HEK293T (cell line): ENCODE results near the gene CD300A.

Experiments
- CTCF ChIA-PET: fragments of 350-600 bp; formaldehyde crosslinking; extraction: SDS; loops from one replicate; lab custom pipeline; 2021; ENCODE audit warnings: antibody characterized with exemption, inconsistent platforms; lab: Yijun Ruan, JAX
- POLR2A ChIA-PET: fragments of 350-600 bp; formaldehyde crosslinking; extraction: SDS; loops from one replicate; lab custom pipeline; 2020; ENCODE audit warnings: antibody characterized with exemption, inconsistent platforms; lab: Yijun Ruan, JAX
- DNase-seq: peaks from one replicate; pipeline ENCODE4 v3.0.0; 2012; ENCODE audit warnings: mixed read lengths; ENCODE audit errors: extremely low spot score
- ARNT ChIP-seq: fragments of 450-650 bp; IDR thresholded peaks from 2 replicates; pipeline ENCODE4 v1.6.1; 2017; ENCODE audit warnings: mild to moderate bottlenecking
- BHLHE40 ChIP-seq: fragments of 450-650 bp; IDR thresholded peaks from 2 replicates; pipeline ENCODE4 v1.6.1; 2016; ENCODE audit warnings: mild to moderate bottlenecking, moderate library complexity, borderline replicate concordance
- CTBP1 ChIP-seq: fragments of 450-650 bp; IDR thresholded peaks from 2 replicates; pipeline ENCODE4 v1.6.1; 2016; ENCODE audit warnings: borderline replicate concordance
- ELF4 ChIP-seq: fragments of 450-650 bp; IDR thresholded peaks from 2 replicates; pipeline ENCODE4 v1.6.1; 2017; ENCODE audit warnings: antibody characterized with exemption
- FOXA1 ChIP-seq: fragments of 450-650 bp; IDR thresholded peaks from 2 replicates; pipeline ENCODE4 v1.6.1; 2016; ENCODE audit warnings: mild to moderate bottlenecking
- FOXK2 ChIP-seq: fragments of 450-650 bp; IDR thresholded peaks from 2 replicates; pipeline ENCODE4 v1.6.1; 2016; ENCODE audit warnings: mild to moderate bottlenecking
- FOXM1 ChIP-seq: fragments of 450-650 bp; IDR thresholded peaks from 2 replicates; pipeline ENCODE4 v1.6.1; 2017; ENCODE audit warnings: mild to moderate bottlenecking, borderline replicate concordance
- HDGF ChIP-seq: fragments of 450-650 bp; IDR thresholded peaks from 2 replicates; pipeline ENCODE4 v1.6.1; 2017; ENCODE audit warnings: antibody characterized with exemption, borderline replicate concordance
- L3MBTL2 ChIP-seq: fragments of 450-650 bp; conservative IDR thresholded peaks from 2 replicates; pipeline ENCODE4 v1.6.1; 2016; ENCODE audit warnings: mild to moderate bottlenecking
- LEF1 ChIP-seq: fragments of 450-650 bp; IDR thresholded peaks from 2 replicates; pipeline ENCODE4 v1.6.1; 2017; ENCODE audit warnings: mild to moderate bottlenecking, borderline replicate concordance
- NFRKB ChIP-seq: fragments of 450-650 bp; IDR thresholded peaks from 2 replicates; pipeline ENCODE4 v1.6.1; 2016; ENCODE audit warnings: mild to moderate bottlenecking, moderate library complexity
- SP1 ChIP-seq: fragments of 450-650 bp; IDR thresholded peaks from 2 replicates; pipeline ENCODE4 v1.6.1; 2017
- SUZ12 ChIP-seq: fragments of 450-650 bp; IDR thresholded peaks from 2 replicates; pipeline ENCODE4 v1.6.1; 2016; ENCODE audit warnings: mild to moderate bottlenecking
- TARDBP ChIP-seq: fragments of 450-650 bp; IDR thresholded peaks from 2 replicates; pipeline ENCODE4 v1.6.1; 2016
- ZNF384 ChIP-seq: fragments of 450-650 bp; IDR thresholded peaks from 2 replicates; pipeline ENCODE4 v1.6.1; 2016
- TF ChIP-seq, protein P1 (sequence below): fragments of 450-650 bp; IDR thresholded peaks from 2 replicates; pipeline ENCODE4 v1.6.1; 2016

The CD300A gene

GRCh38 chr17:74437702-74438101 is 28.7 kb upstream of the CD300A start:
- DNase-seq = peak; percentile 46
- ChIA-PET CTCF (interaction anchor here (0.7 to 1.7 kb wide), 5 partner anchors 16 to 76 kb away, joined by 3 to 5 read pairs (median 4); no protein-coding TSS in a partner anchor), POLR2A (no interaction called here)
- TF ChIP-seq ARNT (no peak), BHLHE40 (no peak), FOXA1 (no peak), LEF1 (no peak), CTBP1 (no peak), TARDBP (no peak), NFRKB (no peak), ELF4 (no peak), L3MBTL2 (no peak), SUZ12 (no peak), FOXK2 (no peak), SP1 (no peak), FOXM1 (no peak), ZNF384 (no peak), HDGF (no peak)
- TF ChIP-seq, protein P1, sequence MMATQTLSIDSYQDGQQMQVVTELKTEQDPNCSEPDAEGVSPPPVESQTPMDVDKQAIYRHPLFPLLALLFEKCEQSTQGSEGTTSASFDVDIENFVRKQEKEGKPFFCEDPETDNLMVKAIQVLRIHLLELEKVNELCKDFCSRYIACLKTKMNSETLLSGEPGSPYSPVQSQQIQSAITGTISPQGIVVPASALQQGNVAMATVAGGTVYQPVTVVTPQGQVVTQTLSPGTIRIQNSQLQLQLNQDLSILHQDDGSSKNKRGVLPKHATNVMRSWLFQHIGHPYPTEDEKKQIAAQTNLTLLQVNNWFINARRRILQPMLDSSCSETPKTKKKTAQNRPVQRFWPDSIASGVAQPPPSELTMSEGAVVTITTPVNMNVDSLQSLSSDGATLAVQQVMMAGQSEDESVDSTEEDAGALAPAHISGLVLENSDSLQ = no peak

- TF ChIP-seq, protein P1 = no peak
- no peak for TF ChIP-seq SP1
- no peak for TF ChIP-seq FOXA1
- TF ChIP-seq L3MBTL2 = no peak
- TF ChIP-seq BHLHE40 = no peak
- no peak for TF ChIP-seq ZNF384
- TF ChIP-seq CTBP1 = no peak
- no peak for DNase-seq
- ChIA-PET POLR2A (no interaction called here), CTCF (interaction anchor here (0.7 kb wide), 1 partner anchor 41 kb away, joined by 3 read pairs; no protein-coding TSS in a partner anchor)
These were observed 26.5 kb upstream of the CD300A start for GRCh38 chr17:74439691-74440567.

DNA sequence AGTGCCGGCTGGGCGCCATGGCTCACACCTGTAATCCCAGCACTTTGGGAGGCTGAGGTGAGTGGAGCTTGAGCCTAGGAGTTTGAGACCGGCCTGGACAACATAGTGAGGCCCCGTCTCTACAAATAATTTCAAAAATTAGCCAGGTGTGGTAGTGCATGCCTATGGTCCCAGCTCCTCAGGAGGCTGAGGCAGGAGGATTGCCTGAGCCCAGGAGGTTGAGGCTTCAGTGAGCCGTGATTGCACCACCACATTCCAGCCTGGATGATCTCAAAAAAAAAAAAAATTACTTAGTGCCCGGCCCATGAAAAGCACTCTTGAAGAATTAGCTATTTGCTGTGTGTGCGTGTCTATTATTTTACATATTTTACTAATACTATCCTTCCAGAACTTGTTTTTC is 24.9 kb upstream of the CD300A start:
- no peak for TF ChIP-seq SP1
- no peak for TF ChIP-seq FOXM1
- no peak for TF ChIP-seq L3MBTL2
- no peak for TF ChIP-seq BHLHE40
- no peak for TF ChIP-seq ZNF384
- TF ChIP-seq TARDBP = no peak
- no peak for TF ChIP-seq FOXK2
- TF ChIP-seq HDGF = no peak
- TF ChIP-seq CTBP1 = no peak
- TF ChIP-seq, protein P1 = no peak
- no peak for TF ChIP-seq NFRKB
- TF ChIP-seq ARNT = no peak
- no peak for TF ChIP-seq LEF1
- no peak for TF ChIP-seq ELF4
- CTCF ChIA-PET = interaction anchor here (0.5 kb wide), 1 partner anchor 22 kb away, joined by 3 read pairs; no protein-coding TSS in a partner anchor
- POLR2A ChIA-PET = no interaction called here
- DNase-seq = no peak

GRCh38 chr17:74442291-74442669 is 24.2 kb upstream of the CD300A start:
- TF ChIP-seq SP1 (no peak), FOXM1 (no peak), NFRKB (no peak)
- no peak for DNase-seq
- CTCF ChIA-PET = interaction anchor here (0.5 kb wide), 1 partner anchor 22 kb away, joined by 3 read pairs; no protein-coding TSS in a partner anchor
- POLR2A ChIA-PET = no interaction called here

DNA sequence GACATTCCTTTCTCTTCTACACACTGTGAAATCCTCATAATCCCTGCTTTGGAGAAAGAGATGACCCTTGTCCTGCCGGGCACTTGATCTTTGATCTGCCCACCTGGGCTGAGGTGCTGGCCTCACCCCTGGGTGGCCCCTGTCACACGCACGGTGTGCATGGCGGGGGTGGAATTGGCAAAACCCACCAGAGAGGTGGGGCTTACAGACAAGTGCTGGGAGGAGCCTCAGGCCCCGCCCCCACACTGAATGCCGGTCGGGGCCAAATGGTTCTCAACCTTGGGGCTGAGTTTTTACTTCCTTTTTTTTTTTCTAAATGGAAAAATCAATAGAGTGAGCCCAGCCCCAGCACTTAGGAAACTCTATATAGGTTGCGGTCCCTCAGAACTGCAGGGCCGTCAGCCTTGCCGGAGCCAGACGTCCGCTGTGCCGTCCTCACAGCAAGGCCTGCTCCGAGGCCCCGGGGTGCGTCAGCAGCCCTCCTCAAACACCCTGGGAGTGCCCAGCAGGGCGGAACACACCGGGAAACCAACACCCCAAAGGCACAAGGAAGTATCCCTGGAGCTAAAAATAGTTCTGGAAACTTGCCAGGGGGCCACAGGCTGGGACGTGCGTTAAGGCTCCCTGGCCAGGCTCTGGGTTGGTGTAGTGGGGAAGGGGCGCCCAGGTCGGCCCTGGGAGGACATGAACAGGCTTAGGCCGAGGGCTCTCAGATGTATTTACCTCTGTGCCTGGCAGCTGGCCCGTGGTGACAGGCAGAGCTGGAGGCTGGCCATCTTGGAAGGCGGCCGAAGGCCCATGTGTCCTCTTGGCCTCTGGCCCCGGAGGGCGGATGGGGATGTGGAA is 23.5 kb upstream of the CD300A start:
- CTCF ChIA-PET = interaction anchor here (0.9 to 1.8 kb wide), 2 partner anchors 8 to 75 kb away, joined by 3 to 4 read pairs; no protein-coding TSS in a partner anchor
- TF ChIP-seq ZNF384 = peak; percentile 88
- no peak for TF ChIP-seq SP1
- POLR2A ChIA-PET = interaction anchor here (1.8 to 2.5 kb wide), 3 partner anchors 9 to 13 kb away, joined by 4 to 27 read pairs (median 8); no protein-coding TSS in a partner anchor
- peak; percentile 73 for DNase-seq
